HG02885 (cell line): ENCODE measurements around the gene S100A8.

Source experiments
- ATAC-seq: cut with Tn5 transposase; IDR thresholded peaks from one replicate; pipeline ENCODE4 v1.9.1; 2021; ENCODE audit warnings: mild to moderate bottlenecking; ENCODE audit not compliant: unreplicated experiment, poor library complexity

Gene S100A8

DNA sequence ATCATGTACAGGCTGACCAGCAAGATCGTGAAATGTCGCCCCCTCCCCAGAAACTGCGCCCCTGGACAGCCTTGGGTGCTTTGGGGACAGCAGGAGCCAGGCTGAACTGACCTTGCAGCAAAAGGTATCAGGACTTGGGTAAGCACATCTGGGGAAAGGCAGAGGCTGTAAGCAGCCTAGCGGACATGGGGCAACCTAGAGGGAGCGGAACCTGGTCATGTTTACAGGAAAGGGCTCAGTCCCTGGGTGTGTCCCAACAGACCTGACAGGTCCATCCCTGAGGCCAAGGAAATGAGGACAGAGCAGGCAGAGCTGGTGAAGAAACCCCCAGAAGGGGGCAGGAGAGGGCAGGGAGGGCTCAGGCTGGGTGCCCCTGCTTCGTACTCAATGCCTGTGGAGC is 3.1 kb upstream of the S100A8 start:
- no peak for ATAC-seq

DNA sequence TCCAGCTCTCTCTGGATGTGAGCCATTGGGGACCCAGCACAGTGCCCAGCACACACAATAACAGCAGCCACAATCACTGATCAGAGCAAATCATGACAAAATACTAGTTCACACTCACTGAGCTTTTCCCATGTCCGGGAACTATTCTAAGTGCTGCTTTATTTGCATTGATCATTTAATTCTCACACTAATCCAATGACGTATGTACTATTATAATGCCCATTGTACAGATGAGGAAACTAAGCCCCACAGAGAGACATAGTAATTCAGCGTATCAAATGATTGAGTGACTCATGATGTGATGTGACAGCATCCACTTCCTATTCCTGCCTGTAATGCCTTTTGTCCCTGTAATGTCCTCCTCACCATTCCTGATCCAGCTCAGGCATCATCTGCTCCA is 1.9 kb upstream of the S100A8 start:
- ATAC-seq, result no peak

DNA sequence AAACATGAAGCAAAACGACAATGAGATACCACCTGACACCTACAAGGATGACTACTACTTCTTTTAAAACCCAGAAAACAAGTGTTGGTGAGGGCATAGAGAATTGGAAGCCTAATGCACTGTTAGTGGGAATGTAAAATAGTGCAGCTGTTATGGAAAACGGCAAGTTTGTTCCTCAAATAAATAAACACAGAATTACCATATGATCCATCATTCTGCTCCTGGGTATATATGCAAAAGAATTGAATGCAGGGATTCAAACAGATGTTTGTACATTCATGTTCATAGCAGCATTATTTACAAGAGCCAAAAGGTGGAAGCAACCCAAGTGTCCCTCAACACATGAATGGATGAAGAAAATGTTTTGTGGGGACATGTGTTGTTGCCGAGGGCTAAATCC is 1.4 kb upstream of the S100A8 start:
- ATAC-seq, result no peak

- no peak for ATAC-seq
These were observed 647 bp downstream of the S100A8 start for GRCh38 chr1:153389973-153390879.

DNA sequence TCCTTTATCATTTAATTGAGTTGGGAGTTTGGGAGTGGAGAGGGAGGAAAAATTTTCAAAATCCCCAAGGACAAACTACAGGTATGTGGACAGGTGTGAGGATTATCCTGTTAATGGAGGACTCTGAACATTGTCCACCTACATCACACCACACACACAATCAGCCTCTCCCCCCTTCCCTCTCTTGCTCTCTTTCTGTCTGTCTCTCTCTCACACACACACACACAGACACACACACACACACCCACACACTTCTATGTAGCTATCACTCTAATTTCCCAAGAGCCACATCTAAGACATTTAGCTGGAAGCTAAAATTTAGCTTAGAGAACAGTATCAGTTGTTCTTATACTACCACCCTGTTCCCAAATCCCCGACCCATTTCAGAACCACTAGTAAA is 1.5 kb downstream of the S100A8 start:
- ATAC-seq, result no peak

GRCh38 chr1:153387785-153388184 is 3.1 kb downstream of the S100A8 start:
- ATAC-seq, result no peak

DNA sequence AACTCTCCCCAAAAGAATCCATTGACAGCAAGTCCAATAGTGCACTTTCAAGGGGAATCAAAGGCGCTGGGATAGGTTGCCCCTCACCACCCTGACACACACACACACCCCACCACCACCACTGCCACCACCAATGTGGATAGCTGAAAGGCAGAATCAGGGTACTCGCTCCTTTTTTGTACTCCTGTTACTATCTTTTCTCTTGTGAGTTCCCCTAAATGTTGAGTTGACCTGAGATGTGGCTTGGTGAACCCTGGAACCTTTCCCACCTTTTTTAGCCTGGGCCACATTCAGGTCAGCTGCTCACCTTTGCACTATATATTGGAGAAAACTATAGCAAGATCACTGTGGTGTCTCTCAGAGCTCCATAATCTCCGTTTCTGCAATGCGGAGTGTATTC is 3.9 kb downstream of the S100A8 start:
- no peak for ATAC-seq

DNA sequence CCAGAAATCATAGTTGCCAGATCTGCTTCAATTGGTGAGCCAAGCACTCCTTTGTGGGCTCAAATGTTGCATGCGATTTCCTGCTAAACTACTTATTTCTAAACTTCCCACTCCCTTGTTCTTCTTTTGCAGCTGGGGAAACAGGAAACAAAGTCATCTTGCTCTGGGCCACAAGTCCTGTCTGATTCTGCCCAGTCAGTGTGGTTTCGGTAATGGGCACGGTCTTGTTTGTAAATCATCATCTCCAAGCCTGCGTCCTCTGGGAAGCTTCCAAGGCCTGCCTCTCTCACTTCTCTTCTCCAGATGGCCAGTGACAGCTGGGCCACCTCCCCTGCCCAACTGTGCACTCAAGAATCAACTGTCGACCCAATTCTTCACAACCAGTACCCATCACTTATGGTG is 4.4 kb downstream of the S100A8 start:
- ATAC-seq, result no peak

- ATAC-seq, result no peak
These were observed 5.8 kb downstream of the S100A8 start for GRCh38 chr1:153384958-153385580.

DNA sequence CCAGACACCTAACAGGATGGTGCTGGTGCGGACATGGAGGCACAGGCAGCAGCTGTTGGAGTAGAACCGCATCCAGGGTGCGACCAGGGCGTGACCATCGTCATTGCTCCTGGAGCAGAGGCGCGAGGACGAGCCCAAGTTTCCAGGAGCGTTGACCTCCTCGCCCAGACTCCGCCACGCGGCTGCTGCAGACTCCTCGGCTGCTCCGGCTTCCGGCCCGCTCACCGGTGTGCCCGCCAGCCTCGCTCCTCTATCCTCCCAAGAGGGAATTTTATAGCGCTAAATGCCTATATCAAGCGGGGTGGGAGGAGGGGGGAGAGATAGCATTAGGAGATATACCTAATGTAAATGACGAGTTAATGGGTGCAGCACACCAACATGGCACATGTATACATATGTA is 10.2 kb downstream of the S100A8 start:
- ATAC-seq, result no peak

DNA sequence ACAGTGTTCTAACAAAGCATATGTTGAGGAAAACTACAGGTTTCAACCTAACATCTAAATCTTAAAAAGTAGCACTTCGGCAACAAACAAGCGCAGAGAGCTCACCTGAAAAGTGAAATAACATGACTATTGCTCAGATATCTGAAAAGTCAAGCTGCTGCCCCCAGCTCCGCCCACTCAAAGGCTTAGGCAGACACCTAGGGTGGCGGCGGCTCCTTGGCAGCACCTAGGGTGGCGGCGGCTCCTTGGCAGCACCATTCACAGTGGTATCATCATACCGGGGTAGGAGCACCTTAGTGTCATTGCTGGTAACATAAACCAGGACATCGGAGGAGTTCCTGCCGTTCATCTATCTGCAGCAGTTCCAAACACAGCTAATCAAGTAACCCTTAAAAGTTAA is 11.3 kb downstream of the S100A8 start:
- ATAC-seq, result no peak

GRCh38 chr1:153375511-153375910 is 15.4 kb downstream of the S100A8 start, which contains the start of gene S100A12:
Gene S100A12, minus strand, starts transcription at chr1:153375621. Its CDS starts 1,029 bp downstream, at chr1:153374592.
- ATAC-seq, result no peak

- no peak for ATAC-seq
These were observed 16.8 kb downstream of the S100A8 start for GRCh38 chr1:153374071-153374470.

- no peak for ATAC-seq
These were observed 18.3 kb downstream of the S100A8 start for GRCh38 chr1:153372571-153372970.

GRCh38 chr1:153371231-153371630 is 19.6 kb downstream of the S100A8 start:
- no peak for ATAC-seq

GRCh38 chr1:153370146-153370545 is 20.7 kb downstream of the S100A8 start:
- ATAC-seq, result no peak

DNA sequence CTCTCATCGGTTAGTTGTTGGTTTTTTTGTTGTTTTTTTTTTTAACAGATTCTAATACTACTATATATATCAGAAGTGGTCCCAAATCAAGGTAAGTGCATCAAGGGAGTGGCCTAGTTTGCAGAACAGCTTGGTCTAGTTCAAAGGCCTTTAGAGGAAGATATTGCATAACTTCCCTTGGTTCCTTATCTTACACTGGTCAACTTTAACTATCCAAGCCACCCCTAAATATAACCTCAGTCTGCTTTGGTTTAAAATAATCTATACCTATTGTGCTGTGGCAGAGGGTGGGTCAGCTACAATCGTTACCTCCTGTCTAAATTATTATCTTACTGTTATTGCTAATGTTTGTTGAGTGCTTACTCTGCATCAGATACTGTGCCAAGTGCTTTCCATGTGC is 22.4 kb downstream of the S100A8 start:
- no peak for ATAC-seq

DNA sequence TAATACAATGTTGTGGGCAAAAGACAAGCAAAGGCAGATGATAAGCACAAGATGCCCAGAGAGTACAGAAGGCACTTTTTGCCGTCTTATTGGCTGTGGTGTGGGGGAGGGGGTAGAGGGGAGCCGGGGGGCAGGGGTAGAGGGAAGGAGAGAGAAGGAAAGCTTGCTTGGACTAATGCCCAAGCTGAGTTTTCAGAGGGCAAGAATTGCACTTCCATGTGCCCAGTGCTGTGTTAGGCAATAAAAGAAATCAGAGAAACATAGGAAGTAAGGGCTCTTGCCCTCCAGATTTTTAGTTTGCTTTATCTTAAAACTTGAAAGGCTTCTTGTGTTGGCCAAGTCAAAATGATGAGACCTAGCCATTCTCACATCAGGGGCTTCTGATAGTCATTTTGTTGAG is 23.8 kb downstream of the S100A8 start:
- no peak for ATAC-seq

GRCh38 chr1:153366261-153366660 is 24.6 kb downstream of the S100A8 start:
- no peak for ATAC-seq

- no peak for ATAC-seq
These were observed 25.2 kb downstream of the S100A8 start for GRCh38 chr1:153365696-153366095.

- ATAC-seq, result no peak
These were observed 25.9 kb downstream of the S100A8 start for GRCh38 chr1:153364766-153365666.
